Measurements from ENCODE around the gene FEZF1.

FEZF1 gene

DNA sequence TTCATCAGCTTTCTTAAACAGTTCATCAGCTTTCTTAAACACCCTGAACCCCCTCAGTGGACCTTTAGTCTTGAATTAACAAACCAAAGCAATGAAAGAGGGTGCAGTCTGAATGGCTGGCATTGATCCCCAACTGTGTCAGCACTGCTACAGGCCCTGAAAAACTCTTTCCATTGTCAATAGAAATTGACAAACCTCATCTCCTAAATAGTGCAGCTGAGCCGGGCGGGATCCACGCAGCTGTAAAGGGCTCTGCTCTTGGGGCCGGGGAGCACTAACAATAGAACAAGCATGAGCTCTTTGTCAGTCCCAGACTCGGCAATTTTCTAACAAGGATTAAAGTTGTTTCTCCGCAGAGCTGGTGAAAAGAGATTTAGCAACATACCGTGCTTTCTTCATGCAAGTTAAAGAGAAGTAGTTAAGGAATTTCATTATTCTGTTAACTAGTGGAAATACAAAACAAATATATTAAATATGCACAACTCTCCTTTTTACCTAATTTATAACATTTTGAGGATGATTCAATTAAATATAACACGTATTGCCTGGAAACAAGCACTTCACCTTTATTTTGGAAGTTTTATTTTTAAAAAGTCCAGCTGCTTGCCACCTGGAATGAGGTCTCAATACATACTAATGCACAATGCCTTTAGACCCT lies 24.7 kb upstream of the FEZF1 start:
- TF ChIP-seq TCF12 (IDR thresholded peaks at IDR 0.05; ENCODE audit: low read depth), result no peak

DNA sequence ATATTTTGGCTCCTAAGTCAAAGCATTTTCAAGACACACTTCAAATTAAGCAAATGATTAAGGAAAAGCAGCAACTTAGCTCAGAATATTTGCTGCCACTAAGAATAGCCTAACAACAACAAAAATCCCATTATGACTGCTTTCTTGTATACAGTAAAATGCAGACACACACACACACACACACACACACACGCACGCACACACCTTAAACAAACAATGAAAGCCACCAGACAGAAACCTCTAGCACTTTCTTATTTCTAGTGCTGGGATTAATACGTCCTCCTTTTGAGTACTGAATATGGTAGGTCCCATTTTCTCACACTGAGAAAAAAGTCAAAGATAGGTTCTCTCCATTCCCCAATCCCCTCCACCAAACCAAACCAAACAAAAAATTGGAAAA lies 23.4 kb upstream of the FEZF1 start:
- TF ChIP-seq RAD21 (IDR thresholded peaks at IDR 0.05; ENCODE audit: low read depth), result no peak
- TF ChIP-seq USF1 (IDR thresholded peaks at IDR 0.05), result no peak
- TF ChIP-seq, protein P1, sequence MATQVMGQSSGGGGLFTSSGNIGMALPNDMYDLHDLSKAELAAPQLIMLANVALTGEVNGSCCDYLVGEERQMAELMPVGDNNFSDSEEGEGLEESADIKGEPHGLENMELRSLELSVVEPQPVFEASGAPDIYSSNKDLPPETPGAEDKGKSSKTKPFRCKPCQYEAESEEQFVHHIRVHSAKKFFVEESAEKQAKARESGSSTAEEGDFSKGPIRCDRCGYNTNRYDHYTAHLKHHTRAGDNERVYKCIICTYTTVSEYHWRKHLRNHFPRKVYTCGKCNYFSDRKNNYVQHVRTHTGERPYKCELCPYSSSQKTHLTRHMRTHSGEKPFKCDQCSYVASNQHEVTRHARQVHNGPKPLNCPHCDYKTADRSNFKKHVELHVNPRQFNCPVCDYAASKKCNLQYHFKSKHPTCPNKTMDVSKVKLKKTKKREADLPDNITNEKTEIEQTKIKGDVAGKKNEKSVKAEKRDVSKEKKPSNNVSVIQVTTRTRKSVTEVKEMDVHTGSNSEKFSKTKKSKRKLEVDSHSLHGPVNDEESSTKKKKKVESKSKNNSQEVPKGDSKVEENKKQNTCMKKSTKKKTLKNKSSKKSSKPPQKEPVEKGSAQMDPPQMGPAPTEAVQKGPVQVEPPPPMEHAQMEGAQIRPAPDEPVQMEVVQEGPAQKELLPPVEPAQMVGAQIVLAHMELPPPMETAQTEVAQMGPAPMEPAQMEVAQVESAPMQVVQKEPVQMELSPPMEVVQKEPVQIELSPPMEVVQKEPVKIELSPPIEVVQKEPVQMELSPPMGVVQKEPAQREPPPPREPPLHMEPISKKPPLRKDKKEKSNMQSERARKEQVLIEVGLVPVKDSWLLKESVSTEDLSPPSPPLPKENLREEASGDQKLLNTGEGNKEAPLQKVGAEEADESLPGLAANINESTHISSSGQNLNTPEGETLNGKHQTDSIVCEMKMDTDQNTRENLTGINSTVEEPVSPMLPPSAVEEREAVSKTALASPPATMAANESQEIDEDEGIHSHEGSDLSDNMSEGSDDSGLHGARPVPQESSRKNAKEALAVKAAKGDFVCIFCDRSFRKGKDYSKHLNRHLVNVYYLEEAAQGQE (IDR thresholded peaks at IDR 0.05; ENCODE audit: low read depth), result no peak
- TF ChIP-seq ZBTB7A (IDR thresholded peaks at IDR 0.05; ENCODE audit: low read depth), result no peak
- no peak for TF ChIP-seq EP300 (IDR thresholded peaks at IDR 0.05; ENCODE audit: borderline replicate concordance)
- no peak for TF ChIP-seq YY1 (IDR thresholded peaks at IDR 0.05; ENCODE audit: low read depth)
- TF ChIP-seq TAF1 (IDR thresholded peaks at IDR 0.05; ENCODE audit: low read depth), result no peak
- TF ChIP-seq FOXM1 (IDR thresholded peaks at IDR 0.05; ENCODE audit: borderline replicate concordance, low read depth), result no peak
- no peak for TF ChIP-seq NFIC (IDR thresholded peaks at IDR 0.05)
- TF ChIP-seq CEBPB (IDR thresholded peaks at IDR 0.05), result no peak
- no peak for TF ChIP-seq TEAD4 (IDR thresholded peaks at IDR 0.05)
- TF ChIP-seq EGR1 (IDR thresholded peaks at IDR 0.05), result no peak

DNA sequence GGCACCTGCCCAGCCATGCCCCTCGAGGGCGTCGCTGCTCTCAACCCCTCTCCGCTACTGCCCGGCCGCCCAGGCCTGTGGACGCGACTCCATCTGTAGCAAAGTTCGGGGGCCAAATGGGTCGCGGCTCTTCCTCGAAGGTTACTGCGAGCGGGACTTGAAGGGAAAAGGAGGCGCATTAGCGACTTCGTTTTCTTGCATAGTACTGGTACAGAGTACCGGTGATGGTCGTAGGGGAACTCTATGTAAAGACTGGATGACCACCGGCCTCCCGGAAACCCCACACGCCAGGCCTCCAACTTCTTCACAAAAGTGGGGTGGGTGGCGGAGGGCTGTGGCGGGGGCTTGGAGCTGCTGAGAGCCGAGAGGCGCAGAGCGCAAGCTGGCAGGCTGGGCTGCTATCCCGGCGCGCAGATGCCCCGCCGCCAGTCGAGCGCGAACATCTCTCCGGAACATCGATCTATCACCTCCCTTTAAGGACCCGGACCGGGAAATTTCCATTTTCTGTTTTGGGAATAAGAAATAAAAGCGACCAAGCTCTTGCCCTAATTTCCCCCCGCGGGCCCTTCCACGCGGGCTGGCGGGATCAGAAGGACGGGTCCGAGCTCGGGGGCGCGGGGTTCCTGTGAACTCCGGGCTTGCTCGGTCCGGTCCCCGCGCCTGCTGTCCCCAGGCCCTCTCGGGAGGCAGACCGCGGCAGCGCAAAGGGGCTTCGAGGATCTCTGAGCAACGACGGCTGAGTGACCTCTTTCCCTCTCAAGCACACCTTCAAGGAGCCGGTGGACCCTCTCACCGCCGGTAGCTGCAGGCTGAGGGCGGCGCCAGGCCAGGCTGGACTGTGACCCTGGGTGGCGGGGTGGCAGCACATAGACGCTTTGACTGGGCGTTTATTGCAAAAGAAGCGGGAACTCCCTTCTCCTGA lies 12.2 kb upstream of the FEZF1 start:
- no peak for TF ChIP-seq FOXM1 (IDR thresholded peaks at IDR 0.05; ENCODE audit: borderline replicate concordance, low read depth)
- no peak for TF ChIP-seq EGR1 (IDR thresholded peaks at IDR 0.05)
- no peak for TF ChIP-seq TEAD4 (IDR thresholded peaks at IDR 0.05)
- TF ChIP-seq YY1 (IDR thresholded peaks at IDR 0.05; ENCODE audit: low read depth), result no peak
- TF ChIP-seq MAX (IDR thresholded peaks at IDR 0.05), result no peak
- TF ChIP-seq TCF12 (IDR thresholded peaks at IDR 0.05; ENCODE audit: low read depth), result no peak
- TF ChIP-seq, protein P1 (IDR thresholded peaks at IDR 0.05; ENCODE audit: low read depth), result no peak

DNA sequence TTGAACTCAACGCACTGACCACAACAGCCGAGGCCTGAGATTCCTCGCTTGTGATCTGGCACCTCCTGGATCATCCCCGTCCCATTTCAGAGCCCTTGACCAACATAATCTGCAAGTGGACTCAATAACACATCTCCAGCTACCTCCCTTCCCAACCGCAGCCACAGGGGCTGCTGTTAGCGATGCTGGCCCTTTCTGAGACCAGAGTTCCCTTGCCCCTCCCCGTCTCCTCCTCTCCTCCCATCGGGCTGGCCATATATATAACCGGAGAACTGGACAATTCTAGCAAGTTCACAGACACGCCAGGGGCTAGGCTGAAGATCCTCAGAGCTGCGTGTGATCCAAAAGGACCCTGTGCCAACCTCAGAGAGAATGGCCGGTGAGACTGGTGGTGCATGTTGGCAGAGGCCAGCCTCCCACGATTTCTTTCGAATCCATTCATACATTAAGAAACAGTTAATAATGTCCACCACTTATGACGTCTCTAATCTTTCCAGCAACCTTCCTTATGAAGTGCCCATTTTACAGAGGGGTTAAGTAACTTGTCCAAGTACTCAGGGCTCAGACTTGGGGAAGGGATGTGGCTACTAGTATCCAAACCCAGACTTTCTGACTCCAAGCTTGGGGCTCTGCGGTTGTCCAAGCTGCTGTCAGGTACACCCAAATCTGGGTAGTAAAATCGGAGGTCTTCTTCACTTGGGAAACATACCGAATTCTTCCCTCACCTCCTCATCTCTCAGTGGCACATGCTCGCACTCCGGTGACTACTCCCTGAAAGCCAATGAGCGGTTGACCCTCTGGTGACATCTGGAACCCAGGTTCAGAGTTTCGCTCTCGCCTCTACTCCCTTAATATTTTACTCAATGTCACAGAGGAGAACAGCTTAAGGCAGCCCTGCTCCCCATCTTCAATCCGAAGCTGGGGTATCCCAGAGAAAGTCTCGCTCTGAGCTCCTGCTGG lies 11.2 kb upstream of the FEZF1 start:
- TF ChIP-seq USF1 (IDR thresholded peaks at IDR 0.05) (no peak), FOXM1 (IDR thresholded peaks at IDR 0.05; ENCODE audit: borderline replicate concordance, low read depth) (no peak), TAF1 (IDR thresholded peaks at IDR 0.05; ENCODE audit: low read depth) (no peak), TEAD4 (IDR thresholded peaks at IDR 0.05) (no peak), TCF12 (IDR thresholded peaks at IDR 0.05; ENCODE audit: low read depth) (no peak), EGR1 (IDR thresholded peaks at IDR 0.05) (no peak)
- TF ChIP-seq, protein P1 (IDR thresholded peaks at IDR 0.05; ENCODE audit: low read depth), result no peak

All from Ishikawa (cell line).